HG03064 (cell line): ENCODE data around the gene HRK.

ENCODE experiments used
- ATAC-seq: cut with Tn5 transposase; IDR thresholded peaks from one replicate; pipeline ENCODE4 v1.9.1; 2021; ENCODE audit warnings: low read depth; ENCODE audit not compliant: unreplicated experiment

HRK gene

GRCh38 chr12:116881325-116881876 is at the start of gene HRK:
Gene HRK (minus strand): TSS chr12:116881441. CDS start chr12:116881307, 134 bp downstream.
- ATAC-seq: no peak

DNA sequence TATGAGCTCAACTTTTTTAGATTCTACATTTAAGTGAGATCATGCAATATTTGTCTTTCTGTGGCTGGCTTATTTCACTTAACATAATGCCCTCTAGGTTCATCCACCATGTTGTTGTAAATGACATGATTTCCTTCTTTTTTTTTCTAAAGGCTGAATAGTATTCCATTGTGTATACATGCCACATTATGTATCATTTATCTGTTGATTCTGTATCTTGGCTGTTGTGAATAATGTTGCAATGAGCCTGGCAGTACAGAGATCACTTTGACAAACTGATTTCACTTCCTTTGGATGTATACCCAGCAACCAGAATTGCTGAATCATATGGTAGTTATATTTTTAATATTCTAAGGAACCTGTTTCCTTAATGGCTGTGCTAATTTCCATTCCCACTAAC is 48.6 kb upstream of the HRK start:
- ATAC-seq: no peak

DNA sequence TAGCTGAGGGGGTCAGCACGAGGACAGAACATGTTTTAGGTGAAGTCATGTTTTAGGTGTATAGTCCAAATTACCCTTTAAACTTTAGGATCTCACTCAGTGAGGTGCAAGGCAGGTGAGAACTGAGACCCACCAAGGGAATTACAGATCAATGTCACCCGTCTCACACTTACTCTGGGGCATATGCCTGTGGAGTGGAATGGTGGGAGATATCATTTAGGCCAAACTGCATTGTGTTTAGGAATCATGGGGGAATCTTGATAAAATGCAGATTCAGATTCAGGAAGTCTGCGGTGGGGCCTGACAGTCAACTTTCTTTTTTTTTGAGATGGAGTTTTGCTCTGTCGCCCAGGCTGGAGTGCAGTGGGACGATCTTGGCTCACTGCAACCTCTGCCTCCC is 47.3 kb upstream of the HRK start:
- ATAC-seq: no peak

- no peak for ATAC-seq
Measured at GRCh38 chr12:116927244-116927940, 46.2 kb upstream of the HRK start.

DNA sequence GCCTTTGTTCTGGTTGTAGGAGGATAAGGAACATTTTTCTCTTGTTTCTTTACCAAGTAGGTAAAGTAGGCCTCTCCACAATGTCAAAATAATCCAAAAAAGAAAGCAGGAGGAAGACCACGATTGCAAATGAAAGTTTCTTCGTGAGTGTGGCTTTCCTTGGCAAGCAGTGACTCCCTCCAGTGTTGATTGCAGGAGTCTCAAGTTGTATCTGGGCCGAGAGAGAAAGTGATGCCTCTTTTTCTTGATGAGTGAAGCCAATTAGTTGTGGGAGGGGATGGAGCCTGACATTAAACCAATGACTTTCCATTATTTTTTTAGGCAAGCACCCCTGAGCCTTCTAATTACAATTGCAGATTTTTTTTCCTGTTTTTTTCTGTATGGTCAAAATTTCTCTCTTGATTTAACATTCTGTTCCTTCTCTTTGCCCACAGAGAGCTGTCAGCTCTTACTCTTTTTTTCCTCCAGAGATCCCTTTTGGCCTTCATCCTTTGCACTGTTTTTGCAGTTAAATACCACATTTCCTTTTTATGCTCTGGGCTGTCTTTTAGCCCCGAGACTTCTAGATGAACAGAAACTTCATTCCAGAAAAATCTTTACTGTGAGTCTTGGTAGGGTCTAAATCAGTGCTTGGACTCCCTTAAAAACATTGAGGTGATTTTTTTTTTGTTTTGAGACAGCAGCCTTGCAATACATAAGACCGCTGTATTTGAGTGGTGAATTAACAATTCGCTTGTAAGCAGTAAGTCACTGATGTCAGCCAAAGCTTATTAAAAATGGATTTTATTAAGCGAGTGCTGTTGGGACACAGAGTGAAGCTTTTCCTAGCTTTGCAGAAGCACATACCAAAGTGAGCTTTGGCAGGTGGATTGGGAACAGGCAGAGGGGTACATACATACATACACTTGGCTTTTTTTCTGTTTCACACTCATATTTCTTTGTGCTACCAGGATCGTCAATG is 45.3 kb upstream of the HRK start:
- no peak for ATAC-seq

DNA sequence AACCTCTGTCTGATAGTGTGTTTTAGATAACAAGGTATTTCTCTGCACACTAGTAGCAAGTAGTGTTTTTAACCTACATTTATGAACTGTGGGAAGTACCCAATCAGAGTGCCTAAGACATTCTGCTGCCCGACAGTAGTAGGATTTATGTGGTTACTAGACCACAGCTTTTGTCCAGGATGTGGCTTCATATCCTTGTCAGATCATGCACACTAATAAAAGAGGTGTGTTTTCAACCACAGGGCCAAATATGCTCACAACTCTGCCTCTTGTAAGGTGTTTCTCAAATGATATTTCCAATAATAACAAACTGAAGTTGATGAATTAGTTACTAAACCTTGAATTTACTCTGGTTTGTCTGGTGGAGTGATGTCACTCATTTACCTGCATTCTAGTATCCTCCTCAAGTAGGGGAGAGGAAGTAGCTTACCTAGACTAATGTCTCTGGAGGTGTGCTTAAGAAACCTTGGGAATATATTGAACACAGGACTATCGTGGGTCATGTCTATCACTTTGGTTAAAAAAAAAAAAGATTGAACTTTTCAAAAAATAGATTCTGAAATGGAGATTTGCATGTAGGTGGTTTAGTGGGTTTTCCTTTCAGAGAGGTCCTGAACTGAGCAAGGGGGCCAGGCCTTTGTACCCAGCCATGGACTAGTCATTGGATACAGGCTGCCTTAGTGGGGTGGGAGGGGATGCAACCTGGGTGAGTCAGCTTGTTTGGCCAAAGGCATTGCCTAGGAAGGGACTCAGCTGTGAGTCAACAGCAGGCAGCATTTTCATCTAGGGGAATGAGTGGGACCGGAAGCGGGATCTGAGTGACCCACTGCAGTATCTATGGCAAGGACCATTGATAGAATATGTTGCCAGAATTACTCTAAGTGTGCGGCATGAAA is 43.6 kb upstream of the HRK start:
- peak; percentile 91 for ATAC-seq

DNA sequence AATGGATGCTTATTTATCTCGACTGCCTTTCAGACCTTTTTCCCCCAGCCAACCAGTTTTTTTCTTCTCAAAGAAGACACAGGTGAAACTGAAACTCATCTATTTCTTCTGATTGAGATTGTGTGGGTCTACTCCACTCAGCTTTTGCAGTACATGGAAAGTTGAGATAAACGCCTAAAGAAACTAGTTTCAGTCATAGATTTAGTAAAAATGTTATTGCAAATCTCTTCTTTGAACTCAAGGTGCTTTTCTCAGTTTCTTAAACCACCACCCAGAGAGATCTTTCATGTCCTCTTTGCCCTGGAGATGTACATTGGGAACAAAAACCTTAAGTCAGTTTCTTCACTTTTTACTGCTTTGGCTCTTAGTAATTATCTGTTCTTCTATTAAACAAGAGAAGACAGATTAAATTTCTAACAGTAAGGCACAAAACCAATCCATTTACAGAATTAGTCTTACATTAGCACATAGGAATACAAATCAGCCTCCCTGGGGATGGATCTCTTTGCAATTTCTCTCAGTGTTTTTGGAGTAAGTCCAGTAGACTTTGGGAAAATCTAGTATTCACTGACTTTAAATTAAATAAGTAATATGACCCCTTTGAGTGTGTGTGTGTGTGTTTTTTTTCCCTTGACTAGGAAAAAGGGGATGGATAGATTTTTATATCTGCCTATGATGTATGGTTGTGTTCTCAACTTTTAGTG is 41.1 kb upstream of the HRK start:
- ATAC-seq: peak; percentile 51

DNA sequence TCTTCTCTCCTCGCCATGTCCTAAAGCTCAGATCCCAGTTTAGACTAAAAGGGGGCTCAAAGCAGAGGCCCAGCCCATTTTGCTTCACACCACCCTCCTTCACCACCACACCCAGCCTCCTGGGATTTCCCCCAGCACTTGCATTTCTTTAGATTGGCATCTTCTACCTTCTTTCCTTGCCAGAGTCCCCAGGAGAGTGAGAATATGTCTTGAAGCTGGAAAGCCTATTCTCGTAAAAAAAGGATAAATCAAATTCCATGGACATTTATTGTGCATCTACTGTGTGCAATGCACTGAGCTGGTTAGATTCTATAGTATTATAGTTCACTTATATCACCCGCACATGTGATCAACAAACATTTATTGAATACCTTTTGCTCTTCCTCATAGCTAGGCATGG is 39.7 kb upstream of the HRK start:
- ATAC-seq: no peak

GRCh38 chr12:116919706-116920485 is 38.7 kb upstream of the HRK start:
- no peak for ATAC-seq

- no peak for ATAC-seq
Measured at GRCh38 chr12:116919247-116919661, 38.0 kb upstream of the HRK start.

GRCh38 chr12:116918464-116918863 is 37.2 kb upstream of the HRK start:
- no peak for ATAC-seq

GRCh38 chr12:116916714-116917114 is 35.5 kb upstream of the HRK start:
- peak; percentile 81 for ATAC-seq

- no peak for ATAC-seq
Measured at GRCh38 chr12:116916122-116916521, 34.9 kb upstream of the HRK start.

DNA sequence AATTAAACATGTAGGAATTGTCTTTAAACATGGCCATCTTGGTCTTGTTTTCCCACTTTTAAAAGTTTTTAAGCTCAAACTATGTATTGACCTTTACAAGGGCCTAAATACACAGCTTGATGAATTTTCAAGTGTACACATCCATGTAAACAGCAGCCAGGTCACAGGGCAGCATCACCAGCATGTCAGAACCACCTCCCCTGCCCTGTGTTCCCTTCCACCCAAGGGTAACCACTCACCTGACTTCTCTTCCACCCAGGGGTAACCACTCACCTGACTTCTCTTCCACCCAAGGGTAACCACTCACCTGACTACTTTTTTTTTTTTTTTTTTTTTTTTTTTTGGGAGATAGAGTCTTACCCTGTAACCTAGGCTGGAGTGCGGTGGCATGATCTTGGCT is 34.1 kb upstream of the HRK start:
- no peak for ATAC-seq

GRCh38 chr12:116910645-116911451 is 29.6 kb upstream of the HRK start, which contains the start of gene FBXW8:
Gene FBXW8 (plus strand): TSS chr12:116910950. CDS start chr12:116911038, 88 bp downstream.
- ATAC-seq: peak; percentile 90

GRCh38 chr12:116910280-116910644 is 29.0 kb upstream of the HRK start:
- ATAC-seq: no peak

GRCh38 chr12:116906285-116906684 is 25.0 kb upstream of the HRK start:
- ATAC-seq: no peak

DNA sequence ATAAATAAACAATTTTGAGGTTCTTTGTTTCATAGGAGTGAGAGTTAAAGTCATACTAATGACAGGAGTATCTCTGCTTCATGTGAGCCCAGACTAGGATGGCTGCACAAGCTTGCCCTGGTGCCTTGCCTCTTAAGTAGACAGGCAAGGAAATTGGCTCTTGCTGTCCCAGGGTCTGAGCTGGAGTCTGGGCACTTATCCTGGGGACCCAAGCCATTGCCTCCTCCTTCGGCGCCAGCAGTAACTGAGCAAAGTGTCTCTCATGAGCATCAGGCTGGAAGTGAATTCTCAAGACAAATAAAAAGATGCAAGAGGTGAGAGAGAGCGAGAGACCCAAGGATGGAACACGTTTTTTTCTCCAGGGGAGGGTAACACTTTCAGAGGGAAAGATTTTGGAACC is 22.6 kb upstream of the HRK start:
- no peak for ATAC-seq
